ENCODE data around the gene TENT5C.

The TENT5C gene

DNA sequence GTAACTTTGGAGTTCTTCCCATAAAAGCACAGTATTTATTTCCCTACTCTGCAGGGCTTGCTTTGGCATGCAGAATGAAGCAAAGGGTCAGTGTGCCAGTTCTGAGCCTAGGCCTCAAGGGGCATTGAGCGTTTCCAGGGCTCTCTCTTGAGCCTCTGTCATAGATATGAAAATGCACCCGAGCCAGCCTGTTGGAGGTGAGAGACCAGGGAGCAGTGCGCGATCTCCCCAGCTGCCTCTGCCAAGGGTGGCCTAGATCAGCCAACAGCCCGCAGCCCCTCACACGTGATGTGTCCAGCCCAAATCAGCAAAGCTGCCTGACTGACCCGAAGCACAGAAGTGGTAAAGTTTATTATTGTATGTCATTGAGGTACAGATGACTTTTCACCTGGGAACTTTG lies 63.7 kb downstream of the TENT5C start:
- H3K4me3 ChIP-seq (ENCODE audit: extremely low read depth, insufficient read depth, low read length, poor library complexity, severe bottlenecking) = no peak overlapping the region
- no peak overlapping the region for H3K27ac ChIP-seq (ENCODE audit: low read depth, low read length, severe bottlenecking)
- WGBS, 2 experiments (ENCODE audit: insufficient coverage in 2 of 2) = 94 to 95% methylated on average over 7 of the region's 7 CpGs
- H3K4me1 ChIP-seq (ENCODE audit: control insufficient read depth, insufficient read depth, low read length, poor library complexity, severe bottlenecking) = no peaks in the 10 kb centered on the region
- H3K36me3 ChIP-seq (ENCODE audit: control insufficient read depth, insufficient read depth, low read length) = no peaks in the 10 kb centered on the region
- H3K9me3 ChIP-seq (ENCODE audit: control insufficient read depth, low read length) = no peaks in the 10 kb centered on the region

DNA sequence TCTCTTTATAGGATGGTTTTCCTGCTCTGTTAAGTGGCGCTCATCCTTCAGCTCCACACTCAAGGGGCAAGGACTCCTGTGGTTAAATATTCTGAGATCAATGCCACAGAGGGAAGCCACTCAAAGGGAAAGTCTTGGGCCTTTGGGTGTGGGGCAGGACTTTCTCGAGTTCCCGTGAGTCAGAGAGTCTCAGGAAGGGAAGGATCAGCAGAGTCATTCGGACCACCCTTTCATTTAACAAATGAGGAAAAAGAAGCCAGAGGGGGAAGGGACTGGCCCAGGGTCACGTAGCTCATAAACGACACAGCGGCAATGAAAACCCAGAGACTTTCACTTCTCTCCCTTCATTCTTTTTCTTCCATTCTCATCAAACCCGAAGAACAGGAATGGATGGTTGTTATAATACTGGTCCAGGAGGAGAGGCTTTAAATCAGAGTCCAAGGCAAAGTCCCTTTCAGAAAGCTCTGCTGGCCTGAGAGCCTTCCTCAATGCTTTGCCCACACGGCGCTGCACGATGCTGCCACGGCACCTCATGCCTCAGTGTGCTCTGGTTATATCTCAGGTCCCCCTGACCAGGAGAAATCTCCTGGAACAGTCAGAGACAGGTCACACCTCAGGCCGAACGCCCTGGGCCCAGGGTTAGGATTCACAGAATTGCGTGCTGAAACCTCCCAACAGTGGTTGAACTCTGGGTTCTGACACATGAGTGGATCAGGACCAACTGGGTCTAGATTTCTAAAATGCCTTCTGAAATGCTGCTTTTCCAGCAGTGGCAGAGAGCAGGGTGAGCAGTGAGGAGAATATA lies 65.3 kb downstream of the TENT5C start:
- no peaks in the 10 kb centered on the region for H3K4me1 ChIP-seq (ENCODE audit: control insufficient read depth, insufficient read depth, low read length, poor library complexity, severe bottlenecking)
- H3K4me3 ChIP-seq (ENCODE audit: extremely low read depth, insufficient read depth, low read length, poor library complexity, severe bottlenecking) = no peak overlapping the region
- no peaks in the 10 kb centered on the region for H3K36me3 ChIP-seq (ENCODE audit: control insufficient read depth, insufficient read depth, low read length)
- no peak overlapping the region for H3K27ac ChIP-seq (ENCODE audit: low read depth, low read length, severe bottlenecking)
- 88 to 98% methylated on average over 8 of the region's 15 CpGs for WGBS, 2 experiments (ENCODE audit: insufficient coverage in 2 of 2)
- no peaks in the 10 kb centered on the region for H3K9me3 ChIP-seq (ENCODE audit: control insufficient read depth, low read length)

GRCh38 chr1:117671781-117672501 lies 66.1 kb downstream of the TENT5C start:
- no peak overlapping the region for H3K4me3 ChIP-seq (ENCODE audit: extremely low read depth, insufficient read depth, low read length, poor library complexity, severe bottlenecking)
- WGBS, 2 experiments (ENCODE audit: insufficient coverage in 2 of 2) = 65 to 81% methylated on average over 3 to 6 of the region's 6 CpGs
- H3K9me3 ChIP-seq (ENCODE audit: control insufficient read depth, low read length) = no peaks in the 10 kb centered on the region
- H3K4me1 ChIP-seq (ENCODE audit: control insufficient read depth, insufficient read depth, low read length, poor library complexity, severe bottlenecking) = no peaks in the 10 kb centered on the region
- no peak overlapping the region for H3K27ac ChIP-seq (ENCODE audit: low read depth, low read length, severe bottlenecking)
- H3K36me3 ChIP-seq (ENCODE audit: control insufficient read depth, insufficient read depth, low read length) = no peaks in the 10 kb centered on the region

DNA sequence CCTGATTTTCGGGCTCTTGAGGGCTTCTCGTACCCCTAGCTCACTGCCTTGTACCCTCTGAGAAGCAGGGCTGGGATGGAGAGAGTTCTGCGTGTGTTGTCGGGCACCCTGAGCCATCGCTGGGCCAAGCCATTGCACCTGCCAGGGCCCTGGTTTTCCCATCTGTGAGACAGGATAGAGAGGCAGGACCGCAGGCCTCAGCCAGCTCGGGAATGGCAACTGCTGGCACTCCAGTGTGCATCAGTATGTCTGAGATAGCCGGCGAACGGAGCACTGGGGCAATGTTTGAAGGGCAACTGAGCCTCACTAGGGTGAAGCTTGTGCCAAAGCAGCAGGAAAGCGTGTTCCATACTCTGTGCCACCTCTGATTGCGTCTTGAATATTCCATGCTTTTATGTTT lies 66.9 kb downstream of the TENT5C start:
- H3K4me1 ChIP-seq (ENCODE audit: control insufficient read depth, insufficient read depth, low read length, poor library complexity, severe bottlenecking) = no peaks in the 10 kb centered on the region
- no peak overlapping the region for H3K27ac ChIP-seq (ENCODE audit: low read depth, low read length, severe bottlenecking)
- no peaks in the 10 kb centered on the region for H3K36me3 ChIP-seq (ENCODE audit: control insufficient read depth, insufficient read depth, low read length)
- no peaks in the 10 kb centered on the region for H3K9me3 ChIP-seq (ENCODE audit: control insufficient read depth, low read length)
- WGBS, 2 experiments (ENCODE audit: insufficient coverage in 2 of 2) = 96 to 97% methylated on average over 10 to 11 of the region's 12 CpGs
- no peak overlapping the region for H3K4me3 ChIP-seq (ENCODE audit: extremely low read depth, insufficient read depth, low read length, poor library complexity, severe bottlenecking)

- no CpG with 5 or more reads among the region's 2 CpGs for WGBS, 2 experiments (ENCODE audit: insufficient coverage in 2 of 2)
- no peaks in the 10 kb centered on the region for H3K4me1 ChIP-seq (ENCODE audit: control insufficient read depth, insufficient read depth, low read length, poor library complexity, severe bottlenecking)
- no peak overlapping the region for H3K4me3 ChIP-seq (ENCODE audit: extremely low read depth, insufficient read depth, low read length, poor library complexity, severe bottlenecking)
- H3K27ac ChIP-seq (ENCODE audit: low read depth, low read length, severe bottlenecking) = no peak overlapping the region
- no peaks in the 10 kb centered on the region for H3K9me3 ChIP-seq (ENCODE audit: control insufficient read depth, low read length)
- no peaks in the 10 kb centered on the region for H3K36me3 ChIP-seq (ENCODE audit: control insufficient read depth, insufficient read depth, low read length)
These were observed 67.6 kb downstream of the TENT5C start for GRCh38 chr1:117673405-117673804.

- H3K9me3 ChIP-seq (ENCODE audit: control insufficient read depth, low read length) = no peaks in the 10 kb centered on the region
- no peaks in the 10 kb centered on the region for H3K4me1 ChIP-seq (ENCODE audit: control insufficient read depth, insufficient read depth, low read length, poor library complexity, severe bottlenecking)
- no peak overlapping the region for H3K27ac ChIP-seq (ENCODE audit: low read depth, low read length, severe bottlenecking)
- WGBS, 2 experiments (ENCODE audit: insufficient coverage in 2 of 2) = 80 to 82% methylated on average over 7 of the region's 10 CpGs
- no peaks in the 10 kb centered on the region for H3K36me3 ChIP-seq (ENCODE audit: control insufficient read depth, insufficient read depth, low read length)
- H3K4me3 ChIP-seq (ENCODE audit: extremely low read depth, insufficient read depth, low read length, poor library complexity, severe bottlenecking) = no peak overlapping the region
These were observed 68.9 kb downstream of the TENT5C start for GRCh38 chr1:117674521-117675400.

DNA sequence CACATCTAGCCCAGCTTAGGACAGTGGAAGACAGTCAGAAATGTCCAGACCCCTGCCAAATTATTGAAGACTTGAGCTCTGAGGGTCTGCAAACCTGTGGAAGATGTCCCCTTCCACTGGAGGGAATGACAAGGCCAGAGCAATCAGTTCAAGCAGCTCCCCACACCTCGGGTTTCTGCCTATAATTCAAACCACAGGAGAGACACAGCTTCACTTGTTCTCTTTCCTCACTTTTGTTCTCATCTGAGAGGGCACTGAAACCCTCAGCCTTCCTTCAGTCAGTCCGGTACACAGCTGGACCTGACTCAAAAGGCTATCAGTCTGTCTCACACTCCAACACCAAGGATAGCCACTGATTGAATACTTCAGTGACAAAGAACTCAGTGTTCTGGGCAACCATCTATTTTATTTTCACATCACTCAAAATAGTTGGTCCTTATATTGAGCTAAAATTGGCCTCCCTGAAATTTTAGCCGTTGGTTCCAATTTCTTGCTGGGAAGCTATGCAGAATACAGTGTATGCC lies 70.1 kb downstream of the TENT5C start:
- no peaks in the 10 kb centered on the region for H3K4me1 ChIP-seq (ENCODE audit: control insufficient read depth, insufficient read depth, low read length, poor library complexity, severe bottlenecking)
- no peaks in the 10 kb centered on the region for H3K9me3 ChIP-seq (ENCODE audit: control insufficient read depth, low read length)
- no peak overlapping the region for H3K27ac ChIP-seq (ENCODE audit: low read depth, low read length, severe bottlenecking)
- 72 to 90% methylated on average over 2 to 3 of the region's 3 CpGs for WGBS, 2 experiments (ENCODE audit: insufficient coverage in 2 of 2)
- H3K36me3 ChIP-seq (ENCODE audit: control insufficient read depth, insufficient read depth, low read length) = no peaks in the 10 kb centered on the region
- H3K4me3 ChIP-seq (ENCODE audit: extremely low read depth, insufficient read depth, low read length, poor library complexity, severe bottlenecking) = no peak overlapping the region

- Histone ChIP-seq H3K4me1 (ENCODE audit: control insufficient read depth, insufficient read depth, low read length, poor library complexity, severe bottlenecking) (no peaks in the 10 kb centered on the region), H3K4me3 (ENCODE audit: extremely low read depth, insufficient read depth, low read length, poor library complexity, severe bottlenecking) (no peak overlapping the region), H3K27ac (ENCODE audit: low read depth, low read length, severe bottlenecking) (no peak overlapping the region), H3K36me3 (ENCODE audit: control insufficient read depth, insufficient read depth, low read length) (no peaks in the 10 kb centered on the region), H3K9me3 (ENCODE audit: control insufficient read depth, low read length) (no peaks in the 10 kb centered on the region)
- WGBS, 2 experiments (ENCODE audit: insufficient coverage in 2 of 2) = 83 to 86% methylated on average over 6 of the region's 7 CpGs
These were observed 70.8 kb downstream of the TENT5C start for GRCh38 chr1:117676615-117677130.
